B cell (primary cell): ENCODE measurements around the gene CIZ1. TPM values are rescaled to one million over a fixed set of nuclear protein-coding genes. Genes with fewer than 3 reads are reported as not detected.

ENCODE experiments used
- ATAC-seq: fragments of 200-7000 bp; cut with Tn5 transposase; one replicate; pipeline ENCODE4 v1.10.0; 2021; ENCODE audit warnings: low read depth, mild to moderate bottlenecking, moderate number of reproducible peaks, moderate library complexity
- CTCF ChIA-PET: fragments of 350-600 bp; sonication (Branson Sonifier 250); formaldehyde crosslinking; loops from one replicate; lab custom pipeline; 2021; ENCODE audit warnings: antibody characterized with exemption, inconsistent platforms; lab: Charles Lee
- POLR2A ChIA-PET: fragments of 350-600 bp; sonication (Branson Sonifier 250); formaldehyde crosslinking; loops from one replicate; lab custom pipeline; 2021; ENCODE audit warnings: antibody characterized with exemption; lab: Charles Lee
- DNase-seq: peaks from one replicate; pipeline ENCODE4 v3.0.0; 2013
- H2AFZ ChIP-seq: 2 replicates; pipeline ENCODE4 v1.6.1; 2012; ENCODE audit warnings: mild to moderate bottlenecking, low read depth, low read length; ENCODE audit not compliant: insufficient read depth, poor library complexity, severe bottlenecking
- H3K27ac ChIP-seq, 2 donors: 1 replicate in 1 of 2; 2 replicates in 1 of 2; pipeline ENCODE4 v1.5.1; 2012 to 2013; ENCODE audit warnings: low read length in 2 of 2, mild to moderate bottlenecking in 2 of 2, moderate library complexity in 1 of 2
- H3K27me3 ChIP-seq, 4 experiments: fragments of 200-600 bp in 1 of 4; sonication (generic) in 1 of 4; replicated peaks in 1 of 4; 1 replicate in 2 of 4; 2 replicates in 2 of 4; pipeline versions ENCODE4 v1.6.1 to v1.7.0; 2013 to 2016; ENCODE audit warnings: low read length in 3 of 4, mild to moderate bottlenecking in 2 of 4, mixed read lengths in 1 of 4, moderate library complexity in 1 of 4; ENCODE audit not compliant: insufficient read depth in 4 of 4, control insufficient read depth in 3 of 4; ENCODE audit errors: control extremely low read depth in 1 of 4
- H3K36me3 ChIP-seq, 2 experiments: replicated peaks in 1 of 2; 1 replicate in 1 of 2; 2 replicates in 1 of 2; pipeline versions ENCODE4 v1.6.1 to v1.7.1; 2013; ENCODE audit warnings: low read length in 1 of 2; ENCODE audit not compliant: insufficient read depth in 2 of 2, control insufficient read depth in 1 of 2; ENCODE audit errors: control extremely low read depth in 1 of 2, extremely low read depth in 1 of 2
- H3K4me1 ChIP-seq, 2 donors: fragments of 200-600 bp in 1 of 2; sonication (generic) in 1 of 2; 1 replicate in 1 of 2; 2 replicates in 1 of 2; pipeline versions ENCODE4 v1.5.1 to v1.6.1; 2013 to 2017; ENCODE audit warnings: low read length in 2 of 2; ENCODE audit not compliant: control insufficient read depth in 2 of 2, insufficient read depth in 2 of 2
- H3K4me2 ChIP-seq: replicated peaks from 2 replicates; pipeline ENCODE3; 2012; ENCODE audit warnings: mild to moderate bottlenecking, low read depth, low read length; ENCODE audit not compliant: poor library complexity, severe bottlenecking
- H3K4me3 ChIP-seq, 5 experiments: fragments of 200-600 bp in 1 of 5; sonication (generic) in 1 of 5; 1 replicate in 3 of 5; 2 replicates in 2 of 5; pipeline versions ENCODE4 v1.5.1 to v1.7.0; 2011 to 2016; ENCODE audit warnings: low read length in 4 of 5, mild to moderate bottlenecking in 4 of 5, low read depth in 2 of 5, control low read depth in 1 of 5, moderate library complexity in 1 of 5; ENCODE audit not compliant: insufficient read depth in 1 of 5; ENCODE audit errors: control extremely low read depth in 1 of 5, extremely low read depth in 1 of 5
- H3K79me2 ChIP-seq: fragments of 200-600 bp; sonication (generic); one replicate; pipeline ENCODE4 v1.6.0; 2016; ENCODE audit warnings: low read length; ENCODE audit not compliant: control insufficient read depth, insufficient read depth
- H3K9ac ChIP-seq: fragments of 200-600 bp; sonication (generic); 2 replicates; pipeline ENCODE4 v1.6.1; 2017; ENCODE audit warnings: mild to moderate bottlenecking, low read length, moderate library complexity
- H3K9me3 ChIP-seq, 3 donors: one replicate each; pipeline versions ENCODE4 v1.6.1 to v1.7.1; 2013; ENCODE audit warnings: low read length in 2 of 3; ENCODE audit not compliant: control insufficient read depth in 2 of 3, insufficient read depth in 1 of 3; ENCODE audit errors: control extremely low read depth in 1 of 3
- H4K20me1 ChIP-seq: 2 replicates; pipeline ENCODE4 v1.6.0; 2012; ENCODE audit warnings: mild to moderate bottlenecking, low read length; ENCODE audit not compliant: insufficient read depth, control insufficient read depth, poor library complexity, severe bottlenecking
- H3K27ac Mint-ChIP-seq: one replicate; pipeline ENCODE4 v1.8.0; 2021; ENCODE audit warnings: mixed read lengths
- H3K27me3 Mint-ChIP-seq: one replicate; pipeline ENCODE4 v1.8.0; 2021; ENCODE audit warnings: mixed read lengths
- H3K4me1 Mint-ChIP-seq: one replicate; pipeline ENCODE4 v1.8.0; 2021; ENCODE audit warnings: mixed read lengths
- H3K4me3 Mint-ChIP-seq: one replicate; pipeline ENCODE4 v1.8.0; 2021; ENCODE audit warnings: mixed read lengths
- H3K9me3 Mint-ChIP-seq: one replicate; pipeline ENCODE4 v1.8.0; 2022; ENCODE audit warnings: mixed read lengths; ENCODE audit not compliant: insufficient read depth
- CTCF ChIP-seq: fragments of 200-600 bp; IDR thresholded peaks from one replicate; pipeline ENCODE4 v1.8.0; 2022; ENCODE audit warnings: antibody characterized with exemption, mild to moderate bottlenecking
- EZH2 ChIP-seq: IDR thresholded peaks from 2 replicates; pipeline ENCODE4 v1.6.1; 2012; ENCODE audit warnings: borderline replicate concordance, low read depth, mild to moderate bottlenecking, moderate library complexity, low read length; ENCODE audit not compliant: insufficient read depth, poor library complexity, severe bottlenecking
- WGBS: methylation state at CpG from one replicate; pipeline ENCODE4 v1.1.5; 2013; ENCODE audit warnings: missing lambda C conversion rate; ENCODE audit not compliant: insufficient coverage; 5-methylcytosine and 5-hydroxymethylcytosine counted together
- intact Hi-C: fragments of 100-400 bp; cut with micrococcal nuclease; formaldehyde crosslinking; loops from one replicate; pipeline ENCODE4 v1.10.0; 2022
- polyA plus RNA-seq: library from polyadenylated mRNA; depleted of rRNA; stranded (reverse); fragments of >200 nt; gene quantifications from 2 replicates; pipeline ENCODE4 v1.2.3, GENCODE V29; 2012
- total RNA-seq, 2 donors: library from RNA; stranded (reverse); fragments of 120-200 nt in 1 of 2; gene quantifications; 1 replicate in 1 of 2; 2 replicates in 1 of 2; pipeline versions ENCODE4 v1.2.3 to v1.2.4, GENCODE V29; 2013 to 2022

CIZ1 gene
- total and polyA plus RNA-seq, 2 donors (not counting 1 experiment from before 2014, with no cell fraction given), result 79.9 to 160 TPM

GRCh38 chr9:128127568-128127989, 63.8 kb downstream of the CIZ1 start, which contains the start of gene PTGES2:
Gene PTGES2, minus strand, starts transcription at chr9:128127729. Its CDS starts 12 bp downstream, at chr9:128127717.
- Histone ChIP-seq H3K79me2 (peaks cover 29% of the 10 kb centered on the region), H3K4me3 (peak within 1 kb of the TSS; percentile 64 to 97 (median 83)), H3K4me2 (peak within 1 kb of the TSS; percentile 95), H4K20me1 (peaks cover 21% of the 10 kb centered on the region), H3K4me1 (peaks cover 26 to 34% of the 10 kb centered on the region in 2 donors), H2AFZ (peak within 1 kb of the TSS; percentile 97), H3K27me3 (peaks cover 0 to 6% (median 0%) of the 10 kb centered on the region in 4 experiments), H3K27ac (peak within 1 kb of the TSS; percentile 93 to 99), H3K36me3 (peaks cover 0 to 16% of the 10 kb centered on the region in 2 experiments), H3K9ac (peak within 1 kb of the TSS; percentile 97), H3K9me3 (no peaks in the 10 kb centered on the region)
- under 1% methylated on average over 56 of the region's 56 CpGs for WGBS
- H3K4me3 Mint-ChIP-seq, result peak within 1 kb of the TSS; percentile 95
- H3K27ac Mint-ChIP-seq, result peak within 1 kb of the TSS; percentile 99
- TF ChIP-seq CTCF, result no peak
- no peak for TF ChIP-seq EZH2
- peaks cover 35% of the 10 kb centered on the region for H3K4me1 Mint-ChIP-seq
- DNase-seq (peak; percentile 93), ATAC-seq (peak; percentile 66)
- intact Hi-C loops, result loop anchor here (1.0 to 10.0 kb wide), 4 partner anchors 10 to 755 kb away; partner anchors contain the start of genes KYAT1, LRRC8A, SH2D3C and SLC27A4
- peaks cover under 1% of the 10 kb centered on the region for H3K27me3 Mint-ChIP-seq
- no peaks in the 10 kb centered on the region for H3K9me3 Mint-ChIP-seq
- ChIA-PET CTCF (interaction anchor here (1.5 to 6.1 kb wide), 3 partner anchors 11 to 185 kb away, joined by 3 to 49 read pairs (median 4); no protein-coding TSS in a partner anchor), POLR2A (interaction anchor here (0.6 to 1.9 kb wide), 4 partner anchors 12 to 184 kb away, joined by 3 to 12 read pairs (median 4); partner anchors contain the start of gene BBLN)
